GM19397 (cell line): ENCODE measurements around the gene SGTB.
"Not testable (repeated sequence)": the region's sequence is repeated elsewhere in the genome, so short reads cannot be mapped to it uniquely, and the experiment has no call there.

ENCODE experiments used
- ATAC-seq: cut with Tn5 transposase; IDR thresholded peaks from one replicate; pipeline ENCODE4 v1.9.1; 2021; ENCODE audit warnings: mild to moderate bottlenecking, moderate library complexity; ENCODE audit not compliant: unreplicated experiment

SGTB gene

GRCh38 chr5:65734921-65735320 lies 13.0 kb upstream of the SGTB start:
- no peak for ATAC-seq

- ATAC-seq = not testable (repeated sequence)
Observed at GRCh38 chr5:65734196-65734775, 12.4 kb upstream of the SGTB start.

GRCh38 chr5:65732046-65732445 lies 10.1 kb upstream of the SGTB start:
- not testable (repeated sequence) for ATAC-seq

DNA sequence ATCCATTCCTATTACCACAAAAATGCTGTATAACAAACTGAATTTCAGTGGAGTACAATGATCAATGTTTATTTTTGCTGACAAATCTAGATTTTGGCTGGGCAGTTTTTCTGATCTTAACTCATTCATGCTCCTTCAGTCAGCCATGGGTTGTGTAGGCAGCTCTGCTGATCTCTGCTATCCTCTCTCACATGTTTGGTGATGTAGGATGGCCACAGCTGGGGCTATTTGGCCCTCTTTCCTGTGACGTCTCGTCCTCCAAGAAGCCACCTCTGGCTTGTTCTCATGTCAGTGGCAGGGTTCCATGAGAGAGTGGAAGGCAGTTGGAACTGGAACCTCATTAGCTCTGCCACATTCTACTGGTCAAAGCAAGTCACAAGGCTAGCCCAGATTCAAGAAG lies 9.0 kb upstream of the SGTB start:
- no peak for ATAC-seq

DNA sequence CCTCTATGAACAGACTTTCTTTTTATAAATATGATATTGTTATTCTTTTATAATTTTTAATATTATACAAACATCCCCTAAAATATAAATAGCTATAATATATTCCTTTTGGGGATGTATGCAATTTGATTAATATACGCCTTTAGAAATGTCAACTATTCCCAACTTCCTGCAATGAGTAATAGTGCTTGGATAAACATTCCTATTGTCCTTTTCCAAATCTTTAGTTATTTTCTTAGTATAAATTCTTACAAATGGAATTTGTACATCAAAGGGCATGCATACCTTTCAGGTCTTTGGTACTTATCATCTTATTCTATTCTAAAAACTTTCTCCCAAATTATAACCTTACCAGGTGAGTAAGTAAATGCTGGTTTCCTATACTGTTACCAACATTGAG lies 6.3 kb upstream of the SGTB start:
- ATAC-seq = no peak

DNA sequence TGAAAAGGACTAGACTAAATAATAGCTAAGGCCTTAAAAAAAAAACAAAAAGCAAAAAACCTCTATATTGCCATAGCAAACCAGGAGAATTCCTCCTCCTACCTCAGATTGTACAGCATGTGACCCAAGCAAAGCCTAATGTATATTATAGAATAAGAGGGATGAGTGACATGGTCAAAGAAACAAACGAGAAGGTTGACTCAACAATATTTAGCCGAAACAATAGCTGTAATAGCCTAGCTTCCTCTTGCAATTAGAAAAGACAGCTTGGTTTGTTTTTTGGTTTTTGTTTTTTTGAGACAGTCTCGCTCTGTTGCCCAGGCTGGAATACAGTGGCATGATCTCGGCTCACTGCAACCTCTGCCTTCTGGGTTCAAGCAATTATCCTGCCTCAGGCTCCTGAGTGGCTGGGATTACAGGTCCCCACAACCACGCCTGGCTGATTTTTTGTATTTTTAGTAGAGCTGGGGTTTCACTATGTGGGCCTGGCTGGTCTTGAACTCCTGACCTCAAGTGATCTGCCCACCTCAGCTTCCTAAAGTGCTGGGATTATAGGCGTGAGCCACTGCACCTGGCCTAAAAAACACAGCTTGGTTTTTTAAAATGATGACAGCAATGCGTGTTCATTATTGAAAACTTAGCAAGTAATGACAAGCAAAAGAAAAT lies 5.7 kb upstream of the SGTB start:
- ATAC-seq = no peak

DNA sequence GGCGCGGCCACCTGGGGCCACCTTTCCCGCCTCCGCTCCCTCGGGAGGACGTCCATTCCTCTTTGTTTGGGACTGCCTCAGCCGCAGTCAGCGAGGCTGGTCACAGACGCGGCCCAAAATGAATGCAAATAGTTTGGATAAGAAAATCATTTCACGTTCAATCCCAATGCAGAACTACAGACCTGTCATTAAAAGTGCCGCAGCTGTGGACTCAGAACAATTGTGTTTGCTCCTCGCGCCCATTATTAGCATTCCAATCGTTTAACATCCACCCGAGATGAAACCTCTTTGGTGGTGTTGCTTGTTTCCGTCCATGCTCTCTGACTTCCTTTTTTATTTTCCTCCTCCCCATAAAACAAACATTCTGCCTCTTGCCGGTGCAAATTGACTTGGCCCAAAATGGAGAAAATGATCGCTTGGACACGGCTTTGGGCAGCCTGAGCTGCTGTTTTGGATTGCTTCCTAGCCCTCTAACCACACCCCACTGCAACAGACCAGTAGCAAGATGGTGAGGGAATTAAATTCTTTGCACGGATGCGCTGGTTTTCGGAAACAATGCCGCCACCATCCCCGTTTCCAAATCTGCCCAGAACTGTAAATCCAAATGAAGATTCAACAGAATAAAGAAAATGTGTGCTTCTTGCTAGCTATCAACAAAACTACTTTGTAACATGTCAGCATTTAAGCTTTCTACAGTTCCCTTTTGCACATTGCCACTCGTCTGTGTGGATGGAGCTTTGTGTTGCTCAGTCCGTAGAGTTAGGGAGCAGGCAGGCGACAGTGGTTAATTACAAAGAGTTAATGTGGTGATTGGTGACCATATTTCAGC lies 880 bp upstream of the SGTB start:
- no peak for ATAC-seq

DNA sequence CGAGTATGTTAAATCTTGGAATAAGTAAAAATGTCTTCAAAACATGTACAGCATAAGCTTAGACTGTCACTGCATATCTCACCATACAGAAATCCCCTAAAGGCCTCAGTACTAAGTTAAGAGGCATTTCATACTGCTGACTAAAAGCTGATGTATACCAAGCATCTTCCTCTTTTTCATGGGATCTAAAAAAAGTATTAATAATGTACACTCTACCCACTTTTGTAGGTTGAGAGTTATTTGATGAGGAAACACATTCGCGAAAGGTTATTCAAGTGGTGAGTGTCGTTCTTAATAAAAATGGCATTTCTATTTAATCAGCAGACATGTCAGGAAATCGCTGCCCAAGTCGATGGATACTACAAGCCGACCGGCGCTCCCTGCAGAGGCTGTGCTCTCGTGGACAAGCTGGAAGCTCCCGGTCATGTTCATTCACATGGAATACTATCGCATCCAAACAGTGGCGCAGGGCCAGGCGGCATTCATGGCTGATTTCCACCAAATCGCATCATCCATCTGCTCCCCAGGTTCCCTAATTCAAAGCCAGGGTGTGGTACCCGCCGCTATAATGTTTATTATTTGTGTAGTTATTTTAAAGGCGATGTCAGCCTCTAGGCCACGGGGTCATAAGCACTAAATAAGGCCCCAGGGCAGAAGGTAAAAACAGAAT lies 724 bp downstream of the SGTB start:
- no peak for ATAC-seq

GRCh38 chr5:65718576-65719310 lies 3.2 kb downstream of the SGTB start:
- ATAC-seq = no peak

- no peak for ATAC-seq
Observed at GRCh38 chr5:65708145-65708544, 13.8 kb downstream of the SGTB start.

GRCh38 chr5:65707663-65708062 lies 14.2 kb downstream of the SGTB start:
- ATAC-seq = no peak

DNA sequence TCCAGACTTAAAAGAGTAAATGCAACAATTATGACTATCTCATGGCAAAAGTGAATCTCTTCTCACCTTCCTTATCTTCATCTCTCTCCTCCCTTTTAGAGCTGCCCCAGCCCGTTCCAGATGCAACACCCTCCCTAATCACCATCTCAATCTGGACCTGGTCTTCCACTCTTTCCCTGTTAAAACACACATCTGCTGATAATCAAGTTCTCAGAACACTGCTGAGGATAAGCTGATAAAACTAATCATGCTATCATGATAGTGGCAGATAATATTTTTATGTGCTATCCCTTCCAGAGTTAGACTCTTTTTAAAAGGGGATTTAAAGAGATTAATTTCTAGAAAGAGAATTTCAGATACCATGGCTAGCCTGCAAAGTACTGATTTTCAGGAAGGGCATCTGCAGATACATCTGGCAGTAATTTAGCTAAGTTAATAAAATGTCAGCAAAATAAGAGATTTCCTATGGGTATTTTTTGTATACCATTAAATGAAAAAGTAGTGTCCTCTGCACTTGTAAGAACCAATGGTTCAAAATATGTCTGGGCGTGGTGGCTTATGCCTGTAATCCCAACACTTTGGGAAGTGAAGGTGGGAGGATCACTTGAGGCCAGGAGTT lies 17.2 kb downstream of the SGTB start:
- ATAC-seq = no peak

DNA sequence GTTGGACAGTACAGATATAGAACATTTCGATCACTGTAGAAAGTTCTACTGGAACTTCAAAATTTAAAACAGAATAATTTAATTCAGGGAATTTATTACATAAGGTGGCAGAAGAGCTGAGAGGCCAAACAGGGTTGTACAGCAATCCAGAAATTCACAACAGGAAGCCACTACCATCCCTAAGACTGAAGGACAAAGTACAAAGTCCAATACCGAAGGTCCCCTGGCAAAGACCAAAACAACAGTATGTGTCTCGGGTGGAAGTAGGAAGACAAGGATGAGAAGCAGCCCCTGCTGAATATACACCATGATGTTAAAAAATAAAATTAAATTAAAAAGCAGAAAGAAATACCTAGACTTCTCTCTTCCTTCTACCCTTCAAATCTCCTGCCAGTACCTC lies 19.9 kb downstream of the SGTB start:
- no peak for ATAC-seq

DNA sequence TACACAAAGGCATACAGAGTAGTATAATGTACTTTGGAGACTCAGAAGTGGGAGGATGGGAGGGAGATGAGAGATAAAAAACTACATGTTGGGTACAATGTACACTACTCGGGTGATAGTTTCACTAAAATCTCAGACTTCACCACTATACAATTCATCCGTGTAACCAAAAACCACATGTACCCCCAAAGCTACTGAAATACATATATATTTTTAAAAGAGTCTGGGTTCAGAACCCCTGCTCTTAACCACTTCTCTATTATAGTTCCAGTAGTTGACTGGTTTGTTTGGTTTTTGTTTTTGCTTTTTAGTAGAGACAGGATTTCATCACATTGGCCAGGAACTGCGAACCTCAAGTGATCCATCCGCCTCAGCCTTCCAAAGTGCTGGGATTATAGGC lies 22.6 kb downstream of the SGTB start:
- ATAC-seq = no peak

DNA sequence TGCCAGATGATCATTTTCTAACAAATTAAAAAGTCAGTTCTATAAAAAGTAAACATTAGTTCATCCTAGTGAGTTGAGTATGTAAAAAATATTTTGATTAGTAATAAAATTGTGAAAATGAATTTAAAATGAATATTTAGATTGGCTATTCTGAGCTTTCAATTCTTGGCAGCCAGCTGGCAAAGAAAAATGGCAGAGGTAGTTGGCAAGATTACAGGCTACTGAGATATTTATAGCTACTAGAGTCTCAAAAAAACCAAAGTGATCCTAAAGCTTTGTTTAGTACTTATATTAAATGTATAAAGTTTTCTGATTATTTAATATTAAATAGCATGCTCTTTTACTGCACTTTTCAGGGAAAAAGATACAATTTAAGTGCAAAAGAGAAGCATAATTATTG lies 25.0 kb downstream of the SGTB start:
- ATAC-seq = no peak

GRCh38 chr5:65695896-65696295 lies 26.0 kb downstream of the SGTB start:
- ATAC-seq = no peak

GRCh38 chr5:65695162-65695755 lies 26.6 kb downstream of the SGTB start:
- ATAC-seq = no peak

- ATAC-seq = no peak
Observed at GRCh38 chr5:65693121-65693520, 28.8 kb downstream of the SGTB start.

- ATAC-seq = no peak
Observed at GRCh38 chr5:65682148-65682547, 39.8 kb downstream of the SGTB start.

DNA sequence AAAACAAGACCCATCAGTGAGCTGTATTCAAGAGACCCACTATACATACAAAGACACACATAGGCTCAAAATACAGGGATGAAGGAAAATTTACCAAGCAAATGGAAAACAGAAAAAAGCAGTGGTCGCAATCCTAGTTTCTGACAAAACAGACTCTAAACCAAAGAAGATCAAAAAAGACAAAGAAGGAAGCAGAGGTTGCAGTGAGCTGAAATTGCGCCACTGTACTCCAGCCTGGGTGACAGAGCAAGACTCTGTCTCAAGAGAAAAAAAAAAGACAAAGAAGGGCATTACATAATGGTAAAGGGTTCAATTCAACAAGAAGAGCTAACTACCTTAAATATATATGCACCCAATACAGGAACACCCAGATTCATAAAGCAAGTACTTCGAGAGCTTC lies 45.9 kb downstream of the SGTB start:
- ATAC-seq = not testable (repeated sequence)
